Glomerular visceral epithelial cell (primary cell): Measurements from ENCODE around the gene HS6ST2.
A peak's percentile ranks its signal among the peaks of the same experiment; 100 is the strongest.

Experiments
- DNase-seq: peaks from one replicate; pipeline ENCODE4 v3.0.0-alpha.2; 2016; ENCODE audit errors: extremely low spot score

Gene HS6ST2

GRCh38 chrX:132673331-132673730 lies 285.1 kb downstream of the HS6ST2 start:
- no peak for DNase-seq

DNA sequence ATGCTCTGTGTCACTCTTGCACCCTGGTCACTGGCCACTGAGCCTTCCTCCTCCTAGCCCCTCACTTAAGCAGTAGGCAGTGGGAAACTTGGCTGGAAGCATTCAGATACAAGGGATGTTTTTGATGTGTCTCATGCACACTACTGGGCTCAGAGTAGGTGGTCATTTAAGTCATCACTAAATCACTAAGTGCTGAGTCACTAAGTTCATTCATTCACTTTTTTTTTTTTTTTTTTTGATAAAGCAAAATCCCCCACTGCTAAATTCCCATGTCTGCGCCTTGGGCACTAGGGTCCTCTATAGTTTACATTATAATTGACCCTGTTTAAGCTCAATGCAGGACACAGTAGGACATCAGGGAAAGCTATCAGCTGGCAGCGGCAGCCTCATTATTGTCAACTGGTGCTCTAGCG lies 287.2 kb downstream of the HS6ST2 start:
- no peak for DNase-seq

DNA sequence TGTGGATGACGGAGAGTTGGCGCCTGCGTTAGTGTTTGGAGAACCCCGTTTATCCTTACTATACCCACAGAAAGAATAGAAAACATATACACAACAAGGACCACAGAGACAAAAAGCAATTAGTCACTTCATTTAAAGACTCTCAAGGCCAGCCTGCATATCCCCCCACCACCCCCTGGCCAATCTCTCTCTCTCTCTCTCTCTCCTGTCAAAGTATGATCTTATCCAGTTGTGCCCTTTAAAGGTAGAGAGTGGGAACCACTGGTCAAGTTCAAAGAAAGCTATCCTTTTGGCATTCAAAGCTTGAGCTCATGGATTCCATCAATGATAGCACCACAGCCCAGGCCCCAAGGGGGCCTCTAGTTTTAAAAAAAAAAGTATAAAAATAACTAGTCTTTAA lies 289.3 kb downstream of the HS6ST2 start:
- no peak for DNase-seq

- no peak for DNase-seq
These were observed 290.3 kb downstream of the HS6ST2 start for GRCh38 chrX:132668178-132668577.

GRCh38 chrX:132665676-132666075 lies 292.8 kb downstream of the HS6ST2 start:
- DNase-seq, result no peak

DNA sequence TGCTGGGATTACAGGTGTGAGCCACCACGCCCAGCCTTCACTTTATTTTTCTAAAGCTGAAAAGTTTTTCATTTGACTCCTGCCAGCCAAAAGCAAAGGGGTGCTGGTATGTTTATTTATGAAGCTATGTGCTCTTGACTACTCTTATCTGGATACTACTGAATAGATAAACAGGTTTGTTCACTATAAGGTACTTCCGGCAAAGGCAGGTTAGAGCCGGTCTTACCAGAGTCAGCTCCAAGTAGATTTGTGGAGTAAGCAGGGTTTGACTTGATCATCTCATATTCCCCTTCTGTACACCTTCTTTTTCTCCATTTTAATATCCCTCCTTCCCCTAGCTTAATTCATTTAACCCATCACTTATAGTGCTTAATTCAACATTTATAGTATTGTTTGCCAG lies 294.2 kb downstream of the HS6ST2 start:
- DNase-seq, result no peak

DNA sequence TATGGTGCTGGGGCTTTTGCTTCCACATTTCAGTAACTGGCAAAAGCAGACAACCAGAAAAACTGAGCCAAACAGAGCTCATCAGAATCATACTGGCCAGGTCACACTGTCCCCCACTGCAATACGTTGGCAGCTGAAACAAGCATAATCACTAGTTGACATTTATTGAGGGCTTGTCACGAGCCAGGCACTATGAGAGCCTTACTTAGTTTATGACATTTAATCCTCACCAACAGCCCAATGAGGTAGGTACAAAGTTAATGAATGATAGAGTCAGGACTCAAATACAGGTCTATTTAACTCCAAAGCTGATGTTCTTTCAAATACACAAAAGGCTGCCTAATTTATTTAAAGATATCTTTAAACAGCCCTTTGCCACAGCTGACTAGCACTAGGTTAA lies 295.6 kb downstream of the HS6ST2 start:
- DNase-seq, result no peak

- no peak for DNase-seq
These were observed 300.6 kb downstream of the HS6ST2 start for GRCh38 chrX:132657876-132658275.

DNA sequence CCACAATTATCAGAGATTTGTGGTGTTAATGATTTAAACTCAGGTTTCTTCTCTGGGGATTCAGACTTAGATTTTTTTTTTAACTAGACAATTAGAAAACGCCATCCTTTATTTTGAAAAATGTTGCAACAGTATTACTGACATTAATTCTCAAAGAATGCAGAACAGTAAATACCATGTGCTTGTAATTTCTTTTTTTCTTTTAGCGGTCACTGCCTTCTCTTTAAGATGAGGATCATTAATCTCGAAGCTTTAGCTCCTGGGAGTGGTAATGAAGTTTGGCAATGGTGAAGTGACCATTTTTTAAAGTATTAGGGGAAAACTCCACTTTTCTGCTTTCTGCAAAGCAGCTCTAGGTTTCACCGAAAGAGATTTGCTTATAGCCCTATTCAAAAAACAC lies 305.6 kb downstream of the HS6ST2 start:
- no peak for DNase-seq

DNA sequence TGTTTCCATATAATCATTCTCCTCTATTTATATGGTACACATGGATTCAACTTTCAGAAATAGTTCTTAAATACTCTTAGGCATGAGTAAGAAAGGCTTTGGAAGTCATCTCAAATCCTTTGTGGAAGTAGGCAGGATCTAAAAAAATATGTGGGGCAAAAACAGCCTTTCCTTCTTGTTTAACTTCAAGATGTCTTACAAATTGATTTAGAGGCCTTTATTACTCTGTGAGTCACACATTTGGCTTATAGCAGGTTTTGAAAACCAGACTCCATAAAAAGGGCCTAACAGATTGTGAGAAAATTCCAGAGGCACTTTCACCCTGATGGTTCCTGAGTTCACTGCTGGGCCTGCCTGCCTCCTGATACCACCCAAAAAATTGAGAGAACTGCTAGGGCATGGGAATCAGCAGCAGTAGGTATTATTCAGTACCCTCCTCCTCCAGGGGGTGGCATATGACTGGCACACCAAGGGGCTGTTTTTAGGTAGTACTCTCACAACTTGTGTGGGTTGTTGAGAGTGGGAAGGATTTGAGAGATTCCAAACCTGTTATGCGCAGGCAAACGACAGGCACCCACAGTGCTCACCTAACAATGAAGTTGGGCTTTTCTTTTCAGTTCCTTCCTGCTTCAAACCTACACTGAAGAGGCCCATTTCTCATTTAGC lies 306.9 kb downstream of the HS6ST2 start:
- DNase-seq, result no peak

DNA sequence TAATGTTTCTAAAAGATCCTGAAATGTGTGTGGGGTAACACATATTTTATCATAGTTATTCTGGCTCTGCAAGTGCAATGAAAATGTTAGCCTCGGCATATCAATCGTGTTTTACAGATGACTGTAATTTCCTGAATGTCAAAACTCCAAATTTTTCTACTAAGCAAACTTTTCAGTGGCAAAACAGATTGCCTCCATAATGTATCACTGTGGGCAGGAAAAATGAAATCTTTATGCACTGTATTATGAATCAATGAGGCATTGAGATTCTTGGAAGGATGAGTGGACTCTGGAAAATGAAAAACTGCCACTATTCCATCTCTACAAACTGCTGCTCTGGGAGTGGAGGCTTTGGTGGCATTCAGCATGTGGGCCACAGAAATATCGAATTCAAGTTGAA lies 309.5 kb downstream of the HS6ST2 start:
- DNase-seq, result no peak

- no peak for DNase-seq
These were observed 319.0 kb downstream of the HS6ST2 start for GRCh38 chrX:132639446-132639845.

- DNase-seq, result no peak
These were observed 320.1 kb downstream of the HS6ST2 start for GRCh38 chrX:132638313-132638712.

DNA sequence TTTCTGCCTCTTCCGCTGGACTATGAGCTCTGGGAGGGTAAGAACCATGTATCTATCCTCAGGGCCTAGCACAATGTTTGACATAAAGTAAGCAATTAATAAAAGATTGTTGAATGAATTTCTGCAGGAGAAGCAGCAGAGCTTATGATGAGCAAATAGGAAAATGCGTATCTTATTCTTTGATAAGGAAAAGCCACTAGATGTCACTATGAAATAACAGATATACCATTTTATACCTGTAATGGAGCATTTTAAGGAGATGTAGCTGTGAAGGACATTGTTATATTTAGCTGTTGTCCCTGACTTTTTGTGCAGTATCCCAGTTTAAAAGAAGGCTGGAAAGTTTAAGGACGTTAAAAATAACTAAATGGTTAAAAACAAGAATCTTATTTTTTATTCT lies 322.3 kb downstream of the HS6ST2 start:
- no peak for DNase-seq

- DNase-seq, result no peak
These were observed 323.9 kb downstream of the HS6ST2 start for GRCh38 chrX:132634521-132634920.

DNA sequence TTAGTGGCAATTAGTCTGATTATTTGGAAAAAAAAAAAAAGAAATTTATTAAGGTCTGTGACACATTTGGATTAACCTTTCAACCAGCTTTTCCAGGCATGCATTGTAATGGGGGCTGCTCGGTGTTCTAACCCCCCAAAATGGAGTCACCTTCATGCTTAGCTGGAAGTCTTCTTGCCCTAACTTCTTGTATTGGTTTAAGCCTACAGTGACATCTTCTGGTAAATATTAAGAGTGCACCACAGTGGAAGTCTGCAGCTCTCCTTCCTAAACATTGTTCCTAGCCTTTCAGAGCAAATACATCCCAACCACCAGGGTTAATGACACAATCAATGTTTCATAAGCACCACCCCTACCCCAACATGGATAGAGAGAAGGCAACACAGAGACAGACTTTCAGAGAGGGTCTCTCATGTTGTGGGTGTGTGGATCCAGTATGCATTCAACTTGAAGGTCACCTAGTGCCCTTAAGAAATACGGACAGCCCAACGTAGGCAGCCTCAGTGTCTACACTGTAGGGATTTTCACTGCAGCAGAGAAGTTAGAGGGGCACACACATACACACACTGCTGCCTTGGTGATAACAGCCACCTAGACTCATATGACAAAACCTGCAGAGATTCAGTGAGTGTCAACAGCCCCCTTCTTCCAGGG lies 326.7 kb downstream of the HS6ST2 start:
- DNase-seq, result peak; percentile 9

DNA sequence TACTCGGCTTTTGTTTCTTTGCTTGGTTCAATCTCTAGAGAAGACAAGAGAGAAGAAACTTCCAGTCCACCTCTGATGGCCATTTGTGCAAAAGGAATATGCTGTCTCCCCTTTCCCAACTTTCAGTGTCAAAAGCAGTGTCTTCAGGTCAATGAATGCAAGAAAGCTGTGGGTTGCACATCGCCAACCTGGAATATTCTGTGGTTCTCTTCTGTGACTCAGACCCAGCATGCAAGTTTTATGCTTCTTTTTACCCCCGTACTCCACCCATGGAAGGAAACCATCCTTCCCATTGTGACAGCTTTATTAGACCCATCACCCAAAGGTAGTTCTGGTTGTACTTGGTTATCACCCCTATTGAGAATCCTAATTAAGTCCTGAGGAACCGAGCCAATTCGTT lies 334.0 kb downstream of the HS6ST2 start:
- no peak for DNase-seq

GRCh38 chrX:132623942-132624341 lies 334.5 kb downstream of the HS6ST2 start:
- DNase-seq, result no peak

DNA sequence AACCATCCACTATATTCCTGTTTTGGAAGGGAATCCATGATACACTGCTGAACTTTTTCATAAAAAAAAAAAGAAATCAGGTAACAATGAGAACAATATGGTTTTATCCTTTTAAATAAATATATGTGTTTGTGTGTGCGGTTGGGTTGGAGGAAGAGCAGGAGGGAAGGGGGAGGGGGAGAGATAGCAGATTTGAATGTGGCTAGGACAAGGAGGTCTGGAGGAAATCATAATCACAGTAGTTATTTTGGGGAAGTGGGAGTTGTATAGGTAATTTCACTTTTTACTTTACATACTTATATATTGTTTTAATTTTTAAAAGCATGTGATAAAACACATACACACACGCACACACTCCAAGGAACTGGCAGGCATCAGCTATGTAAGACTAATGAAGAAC lies 335.1 kb downstream of the HS6ST2 start:
- DNase-seq, result no peak

GRCh38 chrX:132622130-132622529 lies 336.3 kb downstream of the HS6ST2 start:
- no peak for DNase-seq

DNA sequence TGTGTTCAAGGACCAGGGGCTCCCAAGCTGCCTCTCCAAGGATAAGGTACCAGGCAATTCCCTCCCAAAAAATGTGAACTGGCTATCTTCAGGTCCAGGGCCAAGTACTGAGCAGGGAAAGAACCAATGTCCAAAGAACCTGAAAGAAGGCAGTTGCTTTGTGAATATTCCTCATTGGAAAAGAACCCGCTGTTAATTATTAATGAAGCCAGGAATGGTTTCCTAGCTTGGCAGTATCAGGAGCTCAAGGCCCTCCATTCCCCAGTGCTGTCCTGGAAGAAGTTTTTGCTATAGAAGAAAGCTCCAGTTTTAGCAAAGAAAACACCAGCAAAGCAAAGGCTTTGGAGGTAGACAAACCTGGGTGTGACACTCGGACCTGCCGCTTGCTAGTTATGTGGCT lies 339.6 kb downstream of the HS6ST2 start:
- DNase-seq, result no peak

DNA sequence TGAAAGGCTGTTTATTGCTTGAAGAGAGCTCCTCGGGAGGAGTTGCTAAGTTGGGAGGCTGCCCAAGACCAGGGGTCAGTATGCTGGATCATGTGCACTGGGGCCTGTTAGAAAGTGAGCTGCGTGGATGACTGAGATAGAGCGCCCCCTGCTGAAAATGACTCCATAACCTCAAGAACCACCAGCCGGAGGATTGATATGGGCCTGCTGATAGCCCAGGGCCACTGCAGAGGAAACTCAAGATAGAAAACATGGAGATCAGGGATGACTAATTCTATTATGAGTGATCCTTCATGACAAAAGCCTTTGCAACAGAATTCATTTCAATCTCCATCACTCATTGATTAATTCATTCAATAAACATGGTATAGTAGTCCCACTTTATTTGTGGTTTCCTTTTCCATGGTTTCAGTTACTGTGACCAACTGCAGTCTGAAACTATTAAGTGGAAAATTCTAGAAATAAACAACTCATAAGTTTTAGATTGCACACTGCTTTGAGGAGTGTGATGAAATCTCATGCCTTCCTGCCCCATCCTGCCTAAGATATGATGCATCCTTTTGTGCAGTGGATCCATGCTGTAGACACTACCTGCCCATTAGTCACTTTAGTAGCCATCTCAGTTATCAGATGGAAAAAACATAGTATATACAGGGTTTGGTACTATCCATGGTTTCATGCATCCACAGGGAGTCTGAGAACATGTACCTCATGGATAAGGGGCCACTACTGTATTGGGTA lies 342.9 kb downstream of the HS6ST2 start:
- no peak for DNase-seq

GRCh38 chrX:132614297-132614696 lies 344.1 kb downstream of the HS6ST2 start:
- no peak for DNase-seq
